GM21423 (cell line): Measurements from ENCODE around the gene TKTL2.
A peak's percentile ranks its signal among the peaks of the same experiment; 100 is the strongest.

ENCODE experiments used
- ATAC-seq: cut with Tn5 transposase; IDR thresholded peaks from one replicate; pipeline ENCODE4 v1.9.1; 2021; ENCODE audit warnings: mild to moderate bottlenecking, moderate library complexity; ENCODE audit not compliant: unreplicated experiment

TKTL2 gene, protein sequence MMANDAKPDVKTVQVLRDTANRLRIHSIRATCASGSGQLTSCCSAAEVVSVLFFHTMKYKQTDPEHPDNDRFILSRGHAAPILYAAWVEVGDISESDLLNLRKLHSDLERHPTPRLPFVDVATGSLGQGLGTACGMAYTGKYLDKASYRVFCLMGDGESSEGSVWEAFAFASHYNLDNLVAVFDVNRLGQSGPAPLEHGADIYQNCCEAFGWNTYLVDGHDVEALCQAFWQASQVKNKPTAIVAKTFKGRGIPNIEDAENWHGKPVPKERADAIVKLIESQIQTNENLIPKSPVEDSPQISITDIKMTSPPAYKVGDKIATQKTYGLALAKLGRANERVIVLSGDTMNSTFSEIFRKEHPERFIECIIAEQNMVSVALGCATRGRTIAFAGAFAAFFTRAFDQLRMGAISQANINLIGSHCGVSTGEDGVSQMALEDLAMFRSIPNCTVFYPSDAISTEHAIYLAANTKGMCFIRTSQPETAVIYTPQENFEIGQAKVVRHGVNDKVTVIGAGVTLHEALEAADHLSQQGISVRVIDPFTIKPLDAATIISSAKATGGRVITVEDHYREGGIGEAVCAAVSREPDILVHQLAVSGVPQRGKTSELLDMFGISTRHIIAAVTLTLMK

DNA sequence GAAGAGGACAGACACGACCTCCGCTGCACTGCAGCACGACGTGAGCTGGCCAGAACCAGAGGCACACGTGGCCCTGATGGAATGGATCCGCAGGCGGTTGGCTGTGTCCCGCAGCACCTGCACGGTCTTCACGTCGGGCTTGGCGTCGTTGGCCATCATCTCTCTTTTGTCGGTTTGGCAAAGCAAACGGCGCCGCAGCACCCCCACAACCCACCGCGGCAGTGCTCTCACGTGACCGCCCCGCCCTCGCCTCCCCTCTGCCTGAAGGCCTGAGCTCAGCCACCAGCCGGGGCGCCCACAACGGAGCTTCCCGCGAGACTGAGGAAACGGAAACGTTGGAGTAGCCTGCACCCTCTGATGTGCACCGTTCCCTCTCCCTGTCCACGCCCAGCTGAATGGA is at the start of gene TKTL2:
TKTL2 (minus strand) TSS at position 179 of the 400 bp plus-strand sequence; CDS start at position 159, 20 bp downstream.
- no peak for ATAC-seq

DNA sequence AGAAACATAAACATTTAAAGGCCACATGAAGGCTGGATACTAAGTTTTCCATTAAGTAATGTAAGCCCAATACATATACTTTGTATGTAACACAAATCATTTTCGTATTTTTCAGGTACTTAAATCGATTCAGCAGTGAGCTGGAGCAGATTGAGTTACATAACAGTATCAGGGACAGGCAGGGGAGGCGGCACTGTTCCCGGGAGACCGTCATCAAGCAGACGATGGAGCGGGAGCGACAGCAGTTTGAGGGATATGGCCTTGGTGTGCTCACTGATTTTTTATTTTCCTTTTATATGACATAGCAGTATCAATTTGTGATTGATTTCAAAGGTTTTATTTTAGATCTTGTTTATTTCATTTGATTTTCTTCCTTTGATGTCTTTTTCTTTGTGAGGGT is 41.6 kb upstream of the TKTL2 start:
- ATAC-seq: no peak

DNA sequence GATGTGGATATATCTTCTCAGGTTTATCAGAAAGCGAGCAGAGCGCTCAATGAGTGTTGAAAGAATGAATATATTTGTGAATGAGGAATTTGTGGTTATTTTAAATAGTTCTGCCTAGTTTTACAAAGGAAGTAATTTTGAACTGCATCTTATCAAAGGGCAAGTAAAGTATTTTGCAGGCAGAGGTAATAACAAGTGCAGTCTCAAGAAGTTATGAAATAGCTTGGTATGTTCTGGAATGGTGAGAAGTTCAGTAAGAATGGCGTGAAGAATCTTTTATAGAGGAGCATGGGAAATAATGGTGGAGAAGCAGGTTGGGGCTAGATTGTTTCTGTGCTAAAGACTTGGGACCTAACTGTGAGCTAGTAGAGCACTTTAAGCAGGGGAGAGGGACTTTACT is 31.8 kb upstream of the TKTL2 start:
- ATAC-seq: no peak

DNA sequence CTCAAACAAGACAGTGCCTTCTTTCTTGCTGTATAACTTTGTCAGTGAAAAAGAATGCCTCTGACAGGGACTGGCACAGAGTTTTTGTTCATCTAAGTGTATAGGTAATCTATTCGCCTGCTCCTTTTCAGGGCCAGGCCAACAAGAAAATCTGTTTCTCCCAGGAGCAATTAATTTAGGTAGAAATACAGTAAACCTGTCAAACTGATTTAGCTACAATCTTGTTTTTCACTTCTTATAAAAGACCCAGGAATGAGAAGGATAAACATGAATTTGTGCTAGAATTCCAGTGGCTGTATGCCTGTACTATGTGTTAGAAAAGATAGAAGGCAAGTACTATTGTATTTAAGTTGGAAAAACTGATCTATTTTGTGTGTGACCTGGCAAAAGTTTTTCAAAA is 27.0 kb upstream of the TKTL2 start:
- no peak for ATAC-seq

GRCh38 chr4:163495900-163496299 is 22.3 kb upstream of the TKTL2 start:
- ATAC-seq: peak; percentile 28

DNA sequence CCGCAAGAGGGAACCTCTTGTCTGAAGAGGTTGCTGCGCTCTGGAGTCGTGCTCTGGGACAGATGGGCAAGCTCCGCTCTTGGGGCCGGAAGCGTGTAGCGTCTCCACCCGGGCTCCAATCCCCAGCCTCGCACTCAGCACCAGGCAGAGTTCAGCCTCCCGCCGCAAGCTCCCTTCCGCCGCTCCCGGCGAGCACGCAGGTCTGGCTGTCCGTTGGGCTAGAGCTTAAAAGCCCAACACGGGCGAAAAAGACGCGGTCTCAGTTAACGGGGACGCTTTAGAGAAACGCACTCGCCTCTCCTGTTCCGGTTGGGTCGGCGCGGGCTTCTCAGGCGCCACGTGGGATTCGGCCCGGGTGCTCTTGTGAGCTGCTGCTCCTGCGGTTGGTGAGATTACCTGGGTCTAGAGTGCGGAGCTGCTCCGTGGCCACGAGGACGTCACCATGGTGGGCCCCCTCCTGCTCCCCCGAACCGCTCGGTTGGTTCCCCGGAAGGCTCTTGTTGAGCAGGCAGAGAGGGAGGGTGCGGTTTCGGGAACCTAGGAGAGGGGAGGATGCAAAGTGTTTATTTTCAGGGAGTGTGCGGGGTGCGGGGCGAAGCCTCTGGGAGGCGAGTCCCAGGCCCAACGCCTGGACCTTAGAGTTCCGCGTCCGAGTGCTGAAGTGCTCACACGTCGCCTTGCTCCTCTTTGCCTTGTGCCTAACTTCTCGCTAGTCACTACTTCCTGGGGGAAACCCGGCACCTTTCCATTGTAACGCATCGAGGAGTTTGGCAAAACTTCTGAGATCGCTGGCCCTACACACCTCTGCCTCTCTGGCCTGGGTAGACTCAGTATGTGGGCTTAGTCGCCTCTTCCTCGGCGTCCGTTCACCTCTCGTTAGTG is 21.0 kb upstream of the TKTL2 start, which contains the start of gene TMA16:
TMA16 (plus strand) TSS at position 331 of the 882 bp plus-strand sequence; CDS start at position 443, 112 bp downstream.
- peak; percentile 87 for ATAC-seq

- ATAC-seq: peak; percentile 24
These were observed 20.2 kb upstream of the TKTL2 start for GRCh38 chr4:163493643-163494359.

- no peak for ATAC-seq
These were observed 19.5 kb upstream of the TKTL2 start for GRCh38 chr4:163492951-163493504.

DNA sequence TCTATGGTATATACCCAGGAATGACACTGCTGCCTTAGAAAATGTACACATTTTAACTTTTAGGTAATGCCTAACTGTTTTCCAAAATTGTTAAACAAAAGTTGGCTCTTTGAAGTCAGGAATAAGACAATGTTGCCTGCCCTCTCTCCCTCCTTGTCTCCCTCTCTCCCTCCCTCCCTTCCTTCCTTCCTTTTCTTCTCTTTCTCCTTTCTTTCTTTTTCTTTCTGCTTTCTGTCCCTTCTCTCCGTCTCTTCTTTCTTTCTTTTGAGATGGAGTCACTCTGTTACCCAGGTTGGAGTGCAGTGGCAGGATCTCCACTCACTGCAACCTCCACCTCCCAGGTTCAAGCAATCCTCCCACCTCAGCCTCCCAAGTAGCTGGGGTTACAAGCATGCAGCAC is 16.4 kb upstream of the TKTL2 start:
- no peak for ATAC-seq

- ATAC-seq: no peak
These were observed 12.8 kb upstream of the TKTL2 start for GRCh38 chr4:163486321-163486720.

- ATAC-seq: no peak
These were observed 12.0 kb upstream of the TKTL2 start for GRCh38 chr4:163485589-163485988.

GRCh38 chr4:163484906-163485305 is 11.4 kb upstream of the TKTL2 start:
- ATAC-seq: no peak

DNA sequence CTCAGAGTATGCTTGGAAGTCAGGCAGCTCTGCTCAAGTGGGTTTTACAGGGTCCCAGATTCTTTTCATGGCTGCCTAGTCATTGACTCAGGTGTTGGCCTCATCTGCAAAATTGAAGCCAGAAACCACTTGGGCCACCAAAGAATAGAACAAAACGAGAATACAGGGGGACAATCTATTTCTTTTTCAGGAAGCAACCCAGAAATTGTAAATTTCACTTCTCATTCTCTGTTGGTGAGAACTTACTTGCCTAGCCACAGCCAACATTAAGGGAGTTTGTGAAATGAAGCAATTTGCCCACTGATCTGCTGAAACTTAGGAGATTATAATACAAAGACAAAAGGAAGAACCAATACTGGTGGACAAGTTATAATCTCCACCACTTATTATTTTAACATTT is 8.6 kb upstream of the TKTL2 start:
- ATAC-seq: peak; percentile 62

- ATAC-seq: no peak
These were observed 3.3 kb upstream of the TKTL2 start for GRCh38 chr4:163476761-163477438.

GRCh38 chr4:163474027-163474426 is 473 bp upstream of the TKTL2 start:
- no peak for ATAC-seq

DNA sequence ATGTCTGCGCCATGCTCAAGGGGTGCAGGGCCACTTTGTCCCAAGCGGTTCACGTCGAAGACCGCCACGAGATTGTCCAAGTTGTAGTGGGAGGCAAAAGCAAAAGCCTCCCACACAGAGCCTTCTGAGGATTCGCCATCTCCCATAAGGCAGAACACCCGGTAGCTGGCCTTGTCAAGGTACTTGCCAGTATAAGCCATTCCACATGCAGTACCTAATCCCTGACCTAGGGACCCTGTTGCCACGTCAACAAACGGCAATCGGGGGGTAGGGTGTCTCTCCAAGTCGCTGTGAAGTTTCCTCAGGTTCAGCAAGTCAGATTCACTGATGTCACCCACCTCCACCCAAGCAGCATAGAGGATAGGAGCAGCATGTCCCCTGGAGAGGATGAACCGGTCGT is 424 bp downstream of the TKTL2 start:
- no peak for ATAC-seq

- no peak for ATAC-seq
These were observed 3.2 kb downstream of the TKTL2 start for GRCh38 chr4:163470391-163470790.

- ATAC-seq: no peak
These were observed 6.3 kb downstream of the TKTL2 start for GRCh38 chr4:163467082-163467770.

DNA sequence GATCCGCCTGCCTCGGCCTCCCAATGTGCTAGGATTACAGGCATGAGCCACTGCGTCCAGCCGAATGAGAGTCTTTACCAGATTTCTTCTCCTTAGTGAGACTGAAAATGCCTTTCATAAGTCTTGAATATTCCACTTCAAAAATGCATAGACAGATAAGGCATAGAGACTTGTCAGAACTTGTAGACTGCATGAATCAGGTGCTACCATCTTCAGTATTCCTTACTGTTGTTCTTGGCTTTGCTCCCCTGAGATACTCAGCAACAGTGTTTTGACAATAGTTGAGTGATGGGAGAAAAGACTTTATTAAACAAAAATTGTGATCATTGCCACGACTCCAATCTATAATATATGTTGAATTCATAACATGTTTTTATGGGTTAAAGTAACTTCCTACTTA is 11.0 kb downstream of the TKTL2 start:
- no peak for ATAC-seq
